SJSA1 (cell line): Measurements from ENCODE around the gene CDV3. TPM values are rescaled to one million over a fixed set of nuclear protein-coding genes. Genes with fewer than 3 reads are reported as not detected.
A peak's percentile ranks its signal among the peaks of the same experiment; 100 is the strongest.

Source experiments
- DNase-seq, 2 experiments: peaks; one replicate each; pipeline ENCODE4 v3.0.0-alpha.2; 2015 to 2020; ENCODE audit warnings: low spot score in 2 of 2, low read depth in 1 of 2
- H3K27ac ChIP-seq: fragments of 250-450 bp; sonication (Bioruptor Pico); 2 replicates; pipeline ENCODE4 v1.5.1; 2020; ENCODE audit warnings: mild to moderate bottlenecking, moderate library complexity
- H3K27me3 ChIP-seq: fragments of 250-450 bp; sonication (Bioruptor Pico); replicated peaks from 2 replicates; pipeline ENCODE4 v1.5.1; 2020; ENCODE audit warnings: mild to moderate bottlenecking, moderate library complexity
- H3K36me3 ChIP-seq: fragments of 250-450 bp; sonication (Bioruptor Pico); 2 replicates; pipeline ENCODE4 v1.5.1; 2020; ENCODE audit warnings: mild to moderate bottlenecking
- H3K4me1 ChIP-seq: fragments of 250-450 bp; sonication (Bioruptor Pico); replicated peaks from 2 replicates; pipeline ENCODE4 v1.6.1; 2021; ENCODE audit warnings: mild to moderate bottlenecking
- H3K4me3 ChIP-seq: fragments of 250-450 bp; sonication (Bioruptor Pico); 2 replicates; pipeline ENCODE4 v1.5.1; 2020; ENCODE audit warnings: mild to moderate bottlenecking
- H3K9me3 ChIP-seq: fragments of 250-450 bp; sonication (Bioruptor Pico); replicated peaks from 2 replicates; pipeline ENCODE4 v1.5.1; 2020; ENCODE audit warnings: mild to moderate bottlenecking
- total RNA-seq: library from RNA; depleted of rRNA; stranded (reverse); fragments of >200 nt; shearing (Covaris generic); gene quantifications from 2 replicates; pipeline ENCODE4 v1.2.3, GENCODE V29; 2014

Gene CDV3
- total RNA-seq, 1 experiment from 2014 or later, result 134 TPM

- peak overlapping the region; percentile 79 for H3K27ac ChIP-seq
- no peaks in the 10 kb centered on the region for H3K9me3 ChIP-seq
- H3K36me3 ChIP-seq, result peaks cover 54% of the 10 kb centered on the region
- peak overlapping the region; percentile 91 for H3K4me3 ChIP-seq
- peak; percentile 61 to 65 for DNase-seq
- H3K27me3 ChIP-seq, result no peaks in the 10 kb centered on the region
- peaks cover 61% of the 10 kb centered on the region for H3K4me1 ChIP-seq
These were observed 885 bp downstream of the CDV3 start for GRCh38 chr3:133574260-133574881.

- Histone ChIP-seq H3K27me3 (no peaks in the 10 kb centered on the region), H3K9me3 (no peaks in the 10 kb centered on the region), H3K36me3 (peaks cover 59% of the 10 kb centered on the region), H3K4me1 (peaks cover 54% of the 10 kb centered on the region), H3K27ac (peak overlapping the region; percentile 79), H3K4me3 (peak overlapping the region; percentile 91)
- DNase-seq, result no peak
These were observed 1.6 kb downstream of the CDV3 start for GRCh38 chr3:133575086-133575485.

- DNase-seq, result no peak
- Histone ChIP-seq H3K4me3 (peak overlapping the region; percentile 8; the same call in 1 of the 2 replicates), H3K27me3 (no peaks in the 10 kb centered on the region), H3K4me1 (peaks cover 44% of the 10 kb centered on the region), H3K36me3 (peaks cover 70% of the 10 kb centered on the region), H3K9me3 (no peaks in the 10 kb centered on the region), H3K27ac (no peak overlapping the region)
These were observed 2.7 kb downstream of the CDV3 start for GRCh38 chr3:133576169-133576568.

GRCh38 chr3:133578548-133579191, 5.2 kb downstream of the CDV3 start:
- Histone ChIP-seq H3K4me1 (peaks cover 26% of the 10 kb centered on the region), H3K27ac (no peak overlapping the region), H3K9me3 (no peaks in the 10 kb centered on the region), H3K36me3 (peaks cover 93% of the 10 kb centered on the region), H3K4me3 (no peak overlapping the region), H3K27me3 (no peaks in the 10 kb centered on the region)
- peak in 1 of 2 experiments; percentile 30 for DNase-seq

- no peak overlapping the region for H3K27ac ChIP-seq
- H3K36me3 ChIP-seq, result peaks cover 96% of the 10 kb centered on the region
- no peaks in the 10 kb centered on the region for H3K27me3 ChIP-seq
These were observed 9.9 kb downstream of the CDV3 start for GRCh38 chr3:133583396-133583795.

GRCh38 chr3:133588035-133588434, 14.5 kb downstream of the CDV3 start:
- peaks cover 73% of the 10 kb centered on the region for H3K36me3 ChIP-seq

More at GRCh38 chr3:133583396-133583795, 9.9 kb downstream of the CDV3 start:
- Histone ChIP-seq H3K4me3 (no peak overlapping the region), H3K9me3 (no peaks in the 10 kb centered on the region), H3K4me1 (peaks cover 29% of the 10 kb centered on the region)
- no peak for DNase-seq

GRCh38 chr3:133588784-133589465, 15.4 kb downstream of the CDV3 start:
- Histone ChIP-seq H3K4me3 (no peak overlapping the region), H3K27me3 (no peaks in the 10 kb centered on the region), H3K9me3 (no peaks in the 10 kb centered on the region), H3K4me1 (peaks cover 63% of the 10 kb centered on the region), H3K27ac (no peak overlapping the region), H3K36me3 (peaks cover 64% of the 10 kb centered on the region)
- no peak for DNase-seq

More at GRCh38 chr3:133588035-133588434, 14.5 kb downstream of the CDV3 start:
- no peak overlapping the region for H3K27ac ChIP-seq
- no peaks in the 10 kb centered on the region for H3K9me3 ChIP-seq
- no peaks in the 10 kb centered on the region for H3K27me3 ChIP-seq
- peaks cover 63% of the 10 kb centered on the region for H3K4me1 ChIP-seq
- no peak for DNase-seq
- no peak overlapping the region for H3K4me3 ChIP-seq

GRCh38 chr3:133589503-133589902, 16.0 kb downstream of the CDV3 start:
- DNase-seq, result no peak
- no peak overlapping the region for H3K4me3 ChIP-seq
- no peaks in the 10 kb centered on the region for H3K9me3 ChIP-seq
- no peak overlapping the region for H3K27ac ChIP-seq
- H3K4me1 ChIP-seq, result peaks cover 63% of the 10 kb centered on the region
- peaks cover 58% of the 10 kb centered on the region for H3K36me3 ChIP-seq
- no peaks in the 10 kb centered on the region for H3K27me3 ChIP-seq

- DNase-seq, result peak in 1 of 2 experiments; percentile 80
- no peaks in the 10 kb centered on the region for H3K9me3 ChIP-seq
- no peaks in the 10 kb centered on the region for H3K27me3 ChIP-seq
- peak overlapping the region; percentile 74 for H3K27ac ChIP-seq
- peaks cover 45% of the 10 kb centered on the region for H3K4me1 ChIP-seq
- H3K4me3 ChIP-seq, result no peak overlapping the region
- H3K36me3 ChIP-seq, result peaks cover 41% of the 10 kb centered on the region
These were observed 17.8 kb downstream of the CDV3 start for GRCh38 chr3:133591271-133591742.

- no peaks in the 10 kb centered on the region for H3K27me3 ChIP-seq
- H3K36me3 ChIP-seq, result peaks cover 26% of the 10 kb centered on the region
- no peaks in the 10 kb centered on the region for H3K9me3 ChIP-seq
- H3K27ac ChIP-seq, result no peak overlapping the region
- peaks cover 34% of the 10 kb centered on the region for H3K4me1 ChIP-seq
- H3K4me3 ChIP-seq, result no peak overlapping the region
- DNase-seq, result no peak
These were observed 19.4 kb downstream of the CDV3 start for GRCh38 chr3:133592843-133593242.

- H3K27ac ChIP-seq, result no peak overlapping the region
- no peaks in the 10 kb centered on the region for H3K27me3 ChIP-seq
- peaks cover 22% of the 10 kb centered on the region for H3K36me3 ChIP-seq
- no peaks in the 10 kb centered on the region for H3K9me3 ChIP-seq
- H3K4me3 ChIP-seq, result no peak overlapping the region
- H3K4me1 ChIP-seq, result peaks cover 34% of the 10 kb centered on the region
- DNase-seq, result no peak
These were observed 19.8 kb downstream of the CDV3 start for GRCh38 chr3:133593243-133593642.

- H3K27me3 ChIP-seq, result no peaks in the 10 kb centered on the region
- H3K9me3 ChIP-seq, result no peaks in the 10 kb centered on the region
- no peak overlapping the region for H3K4me3 ChIP-seq
- H3K27ac ChIP-seq, result no peak overlapping the region
- peaks cover 20% of the 10 kb centered on the region for H3K4me1 ChIP-seq
- H3K36me3 ChIP-seq, result peaks cover 8% of the 10 kb centered on the region
- DNase-seq, result no peak
These were observed 21.9 kb downstream of the CDV3 start for GRCh38 chr3:133595341-133595740.

GRCh38 chr3:133598405-133598804, 24.9 kb downstream of the CDV3 start:
- DNase-seq, result no peak
- no peaks in the 10 kb centered on the region for H3K27me3 ChIP-seq

GRCh38 chr3:133599280-133599679, 25.8 kb downstream of the CDV3 start:
- Histone ChIP-seq H3K4me3 (no peak overlapping the region), H3K36me3 (peaks cover 25% of the 10 kb centered on the region), H3K27ac (no peak overlapping the region), H3K9me3 (no peaks in the 10 kb centered on the region), H3K27me3 (no peaks in the 10 kb centered on the region), H3K4me1 (no peaks in the 10 kb centered on the region)
- no peak for DNase-seq

More at GRCh38 chr3:133598405-133598804, 24.9 kb downstream of the CDV3 start:
- Histone ChIP-seq H3K36me3 (peaks cover 25% of the 10 kb centered on the region), H3K27ac (no peak overlapping the region), H3K4me3 (no peak overlapping the region), H3K4me1 (no peaks in the 10 kb centered on the region), H3K9me3 (no peaks in the 10 kb centered on the region)
